Kasumi-1 (cell line): ENCODE data around the gene CACNA1D.
A peak's percentile ranks its signal among the peaks of the same experiment; 100 is the strongest.

ENCODE experiments used
- DNase-seq, 2 experiments: peaks; one replicate each; lab custom pipeline; 2025; lab: John Stamatoyannopoulos, UW

CACNA1D gene

DNA sequence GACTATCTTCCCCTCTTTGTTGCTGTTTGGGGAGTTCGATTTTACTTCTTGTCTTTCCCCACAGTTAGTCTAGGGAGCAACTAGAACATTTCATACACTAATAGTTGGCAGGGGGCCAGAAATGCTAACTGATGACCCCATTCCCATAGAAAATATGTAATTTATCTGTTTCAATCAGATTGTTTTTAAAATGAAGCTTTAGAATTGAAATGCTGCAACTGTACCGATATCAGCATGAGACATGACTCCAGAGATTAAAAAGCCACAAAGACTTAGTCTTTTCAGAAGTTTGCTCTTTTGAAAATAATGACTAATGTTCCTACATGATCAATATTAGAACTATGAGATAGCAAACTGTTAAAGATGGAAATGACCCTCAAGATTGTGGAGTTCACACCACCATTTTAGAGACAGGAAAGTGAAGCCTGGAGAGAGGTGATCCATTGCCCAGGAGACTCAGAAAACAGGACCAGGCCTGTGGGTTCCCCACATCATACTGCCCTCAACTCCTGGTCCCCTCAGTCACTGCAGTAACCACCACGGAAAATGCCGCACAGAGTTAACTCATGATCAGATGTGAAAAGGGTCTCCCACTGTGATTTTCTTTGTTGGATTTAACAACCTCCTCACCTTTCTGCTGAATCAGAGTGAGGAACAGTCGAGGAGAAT lies 221.5 kb downstream of the CACNA1D start:
- DNase-seq, result no peak

- peak; percentile 60 to 66 for DNase-seq
Measured at GRCh38 chr3:53716998-53717397, 222.6 kb downstream of the CACNA1D start.

- DNase-seq, result no peak
Measured at GRCh38 chr3:53718462-53718861, 224.1 kb downstream of the CACNA1D start.

GRCh38 chr3:53719796-53720195 lies 225.4 kb downstream of the CACNA1D start:
- no peak for DNase-seq

- DNase-seq, result no peak
Measured at GRCh38 chr3:53721187-53722119, 227.0 kb downstream of the CACNA1D start.

DNA sequence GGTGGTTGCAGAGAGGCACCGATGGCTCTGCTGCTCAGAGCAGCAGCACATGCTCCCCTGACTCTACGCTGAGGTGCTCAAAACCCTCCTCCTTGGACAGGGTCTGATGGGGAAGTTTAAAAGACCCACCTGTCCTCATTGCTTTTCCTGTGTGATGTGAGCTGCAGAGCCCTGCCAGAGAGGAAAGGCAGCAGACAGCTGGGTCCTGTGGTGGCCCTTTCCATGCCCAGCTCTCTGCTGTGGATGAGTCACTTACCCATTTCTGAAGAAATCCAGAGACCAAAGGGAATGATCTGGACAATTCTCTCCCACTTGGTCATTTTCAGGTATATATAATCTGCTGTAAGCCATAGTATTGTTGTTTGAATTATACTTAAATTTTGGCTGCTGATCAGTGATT lies 230.2 kb downstream of the CACNA1D start:
- no peak for DNase-seq

- DNase-seq, result no peak
Measured at GRCh38 chr3:53725387-53725995, 231.1 kb downstream of the CACNA1D start.

DNA sequence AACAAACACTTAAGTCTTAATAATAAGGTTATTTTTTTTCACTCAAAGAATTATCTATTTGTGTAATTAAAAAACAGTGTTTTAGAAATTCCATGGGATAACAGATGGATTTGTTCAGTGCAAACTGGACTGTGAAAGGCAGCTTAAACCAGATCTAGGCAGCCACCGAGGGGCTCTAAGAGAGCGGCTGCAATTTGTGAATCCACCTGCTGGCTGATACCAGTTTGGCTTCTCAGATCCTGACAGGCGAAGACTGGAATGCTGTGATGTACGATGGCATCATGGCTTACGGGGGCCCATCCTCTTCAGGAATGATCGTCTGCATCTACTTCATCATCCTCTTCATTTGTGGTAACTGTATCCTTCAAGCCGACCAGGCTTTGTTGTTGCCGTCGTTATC lies 232.2 kb downstream of the CACNA1D start:
- DNase-seq, result no peak

DNA sequence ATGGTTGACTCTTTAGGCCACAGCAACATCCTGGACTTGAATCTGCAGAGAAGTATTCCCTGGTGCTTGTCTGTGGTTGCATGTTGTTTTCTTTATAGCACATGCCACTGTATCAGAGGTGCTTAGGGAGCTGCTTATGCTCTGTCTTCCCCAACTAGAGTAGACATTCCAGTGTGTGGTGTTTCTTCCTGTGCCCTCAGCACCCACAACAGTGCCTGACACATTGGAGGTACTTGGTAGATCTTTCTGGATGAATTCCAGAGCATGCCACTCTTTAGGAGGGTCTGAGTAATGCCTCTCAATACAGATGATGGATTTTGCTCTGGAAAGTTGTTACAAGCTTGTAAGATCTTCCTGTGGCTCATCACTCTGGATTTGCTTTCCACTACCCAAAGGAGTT lies 234.2 kb downstream of the CACNA1D start:
- no peak for DNase-seq

DNA sequence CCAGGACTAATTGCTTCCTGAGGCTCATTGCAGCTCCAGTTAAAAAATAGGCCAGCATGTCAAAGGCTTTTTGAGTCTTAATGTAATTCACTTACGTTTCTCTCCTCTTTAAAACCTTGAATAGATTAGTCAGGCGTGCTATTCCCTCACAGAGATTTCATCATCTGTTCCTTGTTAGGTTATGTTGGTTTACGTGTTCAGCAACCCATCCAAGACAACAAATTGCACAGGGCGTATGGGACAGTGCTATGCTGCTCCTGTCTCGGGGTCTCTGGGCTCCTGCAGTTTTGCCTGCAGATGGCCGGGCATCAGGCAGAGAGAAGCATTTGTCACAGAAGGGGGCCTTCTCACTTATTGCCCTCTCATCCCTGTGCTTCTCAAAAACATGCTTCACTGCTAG lies 234.7 kb downstream of the CACNA1D start:
- DNase-seq, result no peak

- no peak for DNase-seq
Measured at GRCh38 chr3:53729618-53730017, 235.2 kb downstream of the CACNA1D start.

GRCh38 chr3:53730576-53730975 lies 236.2 kb downstream of the CACNA1D start:
- DNase-seq, result no peak

DNA sequence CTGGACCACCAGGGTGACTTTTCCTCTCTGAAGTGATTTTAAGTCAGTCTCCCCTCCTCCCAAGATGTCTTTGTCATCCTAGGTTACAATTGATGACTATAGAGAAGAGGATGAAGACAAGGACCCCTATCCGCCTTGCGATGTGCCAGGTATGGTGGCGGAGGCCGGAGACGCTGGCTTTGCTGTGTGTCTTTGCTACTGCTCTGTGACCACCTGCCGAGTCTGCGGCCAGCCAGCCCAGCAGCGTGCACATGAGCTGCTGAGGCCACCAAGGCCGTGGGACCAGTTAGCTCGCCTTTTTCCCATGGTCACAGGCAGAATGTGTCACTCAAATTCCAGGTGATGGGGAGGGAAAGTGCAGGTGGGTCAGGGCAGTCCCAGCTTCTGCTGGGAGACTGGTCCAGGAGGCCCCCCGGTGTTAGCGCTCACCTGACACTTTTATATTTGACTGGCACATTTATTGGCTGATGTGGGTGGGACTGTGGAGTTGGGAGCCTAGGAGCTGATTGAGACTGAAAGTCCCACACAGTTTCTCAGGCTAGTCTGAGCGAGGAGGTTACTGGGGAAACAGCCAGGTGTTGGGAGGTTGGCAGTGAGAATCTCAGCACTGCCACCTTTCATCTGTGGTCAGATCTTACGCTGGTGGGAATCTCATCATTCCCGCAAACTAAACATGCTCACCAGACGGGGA lies 237.7 kb downstream of the CACNA1D start:
- no peak for DNase-seq

GRCh38 chr3:53733446-53733845 lies 239.0 kb downstream of the CACNA1D start:
- no peak for DNase-seq

- DNase-seq, result no peak
Measured at GRCh38 chr3:53739966-53740365, 245.6 kb downstream of the CACNA1D start.

GRCh38 chr3:53740956-53741355 lies 246.5 kb downstream of the CACNA1D start:
- DNase-seq, result no peak

DNA sequence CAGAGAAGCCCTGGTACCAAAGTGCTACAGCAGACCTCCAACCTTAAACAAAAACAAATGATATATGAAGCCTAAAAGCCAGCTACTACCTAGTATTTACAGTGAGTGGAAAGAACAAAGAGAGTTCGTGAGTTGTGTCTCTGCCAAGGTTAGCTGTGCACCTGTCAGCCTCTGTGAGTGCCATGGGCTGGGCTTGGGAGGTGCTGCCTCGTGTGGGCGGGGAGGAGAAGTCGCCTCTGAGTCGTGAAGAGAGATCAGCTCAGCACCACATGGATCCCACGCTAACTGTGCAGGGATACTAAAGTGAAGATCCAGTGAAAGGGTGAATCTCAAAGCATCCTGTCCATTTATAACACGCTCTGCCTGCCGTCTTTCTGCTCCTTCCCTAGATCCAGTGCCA lies 249.9 kb downstream of the CACNA1D start:
- no peak for DNase-seq

DNA sequence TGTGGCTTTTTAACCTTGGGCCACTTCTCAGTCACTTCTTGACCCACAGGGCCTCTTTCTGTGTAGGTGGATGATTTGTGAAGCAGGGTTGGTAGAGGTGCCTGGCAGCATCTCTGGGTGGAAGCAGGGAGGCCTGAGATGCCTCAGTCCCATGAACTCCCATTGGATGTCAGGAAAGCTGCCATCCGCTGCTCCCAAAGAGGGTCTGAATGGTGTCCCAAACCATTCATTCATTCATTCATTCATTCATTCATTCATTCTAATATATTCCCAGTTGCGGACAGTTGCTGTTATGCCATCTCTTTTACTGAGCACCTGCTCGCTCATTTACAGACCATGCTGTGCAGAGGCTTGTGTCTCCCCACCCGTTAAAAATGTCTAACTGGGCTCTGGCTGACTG lies 253.1 kb downstream of the CACNA1D start:
- DNase-seq, result no peak

GRCh38 chr3:53748512-53749271 lies 254.3 kb downstream of the CACNA1D start:
- no peak for DNase-seq

- no peak for DNase-seq
Measured at GRCh38 chr3:53749448-53749847, 255.0 kb downstream of the CACNA1D start.
